ENCODE data around the gene ETV6. TPM values are rescaled to one million over a fixed set of nuclear protein-coding genes. Genes with fewer than 3 reads are reported as not detected.

The ETV6 gene
- total RNA-seq, 1 donor from 2014 or later, result 33.4 TPM

- Mint-ChIP-seq H3K27ac (ENCODE audit: unreplicated experiment) (peak overlapping the region; percentile 94), H3K9me3 (ENCODE audit: low read depth) (no peaks in the 10 kb centered on the region), H3K36me3 (ENCODE audit: low read depth) (peaks cover 2% of the 10 kb centered on the region), H3K4me1 (ENCODE audit: low read depth) (peaks cover 42% of the 10 kb centered on the region), H3K27me3 (ENCODE audit: low read depth) (no peaks in the 10 kb centered on the region), H3K4me3 (ENCODE audit: unreplicated experiment) (peak overlapping the region; percentile 55)
- no peak for DNase-seq (ENCODE audit: low spot score)
- no peak for TF ChIP-seq CTCF (IDR thresholded peaks at IDR 0.05)
Observed at GRCh38 chr12:11812241-11812585, 162.7 kb downstream of the ETV6 start.

- Mint-ChIP-seq H3K27ac (ENCODE audit: unreplicated experiment) (peak overlapping the region; percentile 94), H3K36me3 (ENCODE audit: low read depth) (peaks cover 2% of the 10 kb centered on the region), H3K4me3 (ENCODE audit: unreplicated experiment) (peak overlapping the region; percentile 55), H3K9me3 (ENCODE audit: low read depth) (no peaks in the 10 kb centered on the region), H3K4me1 (ENCODE audit: low read depth) (peaks cover 42% of the 10 kb centered on the region), H3K27me3 (ENCODE audit: low read depth) (no peaks in the 10 kb centered on the region)
- peak; percentile 66 for TF ChIP-seq CTCF (IDR thresholded peaks at IDR 0.05)
- DNase-seq (ENCODE audit: low spot score), result no peak
Observed at GRCh38 chr12:11812586-11813437, 163.3 kb downstream of the ETV6 start.

GRCh38 chr12:11813438-11813813 is 164.0 kb downstream of the ETV6 start:
- no peaks in the 10 kb centered on the region for H3K27me3 Mint-ChIP-seq (ENCODE audit: low read depth)
- no peak for DNase-seq (ENCODE audit: low spot score)
- peaks cover 42% of the 10 kb centered on the region for H3K4me1 Mint-ChIP-seq (ENCODE audit: low read depth)
- H3K27ac Mint-ChIP-seq (ENCODE audit: unreplicated experiment), result peak overlapping the region; percentile 94
- no peaks in the 10 kb centered on the region for H3K9me3 Mint-ChIP-seq (ENCODE audit: low read depth)
- H3K4me3 Mint-ChIP-seq (ENCODE audit: unreplicated experiment), result peak overlapping the region; percentile 55
- peaks cover 2% of the 10 kb centered on the region for H3K36me3 Mint-ChIP-seq (ENCODE audit: low read depth)
- no peak for TF ChIP-seq CTCF (IDR thresholded peaks at IDR 0.05)

GRCh38 chr12:11814374-11814773 is 164.9 kb downstream of the ETV6 start:
- DNase-seq (ENCODE audit: low spot score), result no peak
- Mint-ChIP-seq H3K4me1 (ENCODE audit: low read depth) (peaks cover 42% of the 10 kb centered on the region), H3K9me3 (ENCODE audit: low read depth) (no peaks in the 10 kb centered on the region), H3K27me3 (ENCODE audit: low read depth) (no peaks in the 10 kb centered on the region), H3K27ac (ENCODE audit: unreplicated experiment) (peak overlapping the region; percentile 94), H3K36me3 (ENCODE audit: low read depth) (no peaks in the 10 kb centered on the region), H3K4me3 (ENCODE audit: unreplicated experiment) (no peak overlapping the region)
- TF ChIP-seq CTCF (IDR thresholded peaks at IDR 0.05), result no peak

- peaks cover 42% of the 10 kb centered on the region for H3K4me1 Mint-ChIP-seq (ENCODE audit: low read depth)
- H3K9me3 Mint-ChIP-seq (ENCODE audit: low read depth), result no peaks in the 10 kb centered on the region
Observed at GRCh38 chr12:11815397-11815796, 165.9 kb downstream of the ETV6 start.

More at GRCh38 chr12:11815397-11815796, 165.9 kb downstream of the ETV6 start:
- DNase-seq (ENCODE audit: low spot score), result no peak
- Mint-ChIP-seq H3K4me3 (ENCODE audit: unreplicated experiment) (no peak overlapping the region), H3K27ac (ENCODE audit: unreplicated experiment) (peak overlapping the region; percentile 94), H3K36me3 (ENCODE audit: low read depth) (no peaks in the 10 kb centered on the region), H3K27me3 (ENCODE audit: low read depth) (no peaks in the 10 kb centered on the region)
- TF ChIP-seq CTCF (IDR thresholded peaks at IDR 0.05), result no peak
